ENCODE results near the gene CRYAB.
A peak's percentile ranks its signal among the peaks of the same experiment; 100 is the strongest.

CRYAB gene

DNA sequence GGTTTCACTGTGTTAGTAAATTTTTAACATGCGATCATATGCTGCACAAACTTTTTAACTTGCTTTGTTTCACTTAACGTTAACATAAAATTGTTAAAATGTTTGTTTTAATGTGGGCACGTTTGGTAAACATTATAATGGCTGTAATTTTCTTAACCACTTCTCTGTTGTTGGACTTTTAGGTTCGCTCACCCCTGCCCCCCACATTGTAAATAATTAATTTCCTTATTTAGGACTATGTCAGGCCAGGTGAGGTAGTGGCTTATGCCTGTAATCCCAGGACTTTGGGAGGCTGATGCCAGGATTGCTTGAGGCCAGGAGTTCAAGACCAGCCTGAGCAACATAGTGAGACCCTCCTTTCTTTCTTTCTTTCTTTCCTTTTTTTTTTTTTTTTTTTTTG, 18.9 kb upstream of the CRYAB start:
- Histone ChIP-seq H3K4me3 (ENCODE audit: low read length) (no peak overlapping the region), H3K27ac (ENCODE audit: low read length) (no peak overlapping the region), H3K9me3 (ENCODE audit: control insufficient read depth, low read depth, low read length) (no peaks in the 10 kb centered on the region), H3K27me3 (ENCODE audit: control insufficient read depth, insufficient read depth, low read length) (no peaks in the 10 kb centered on the region), H3K4me1 (ENCODE audit: control insufficient read depth, low read depth, low read length) (peaks cover 7% of the 10 kb centered on the region), H3K36me3 (ENCODE audit: control insufficient read depth, low read depth, low read length) (no peaks in the 10 kb centered on the region), H3K9ac (ENCODE audit: low read length) (no peak overlapping the region)

DNA sequence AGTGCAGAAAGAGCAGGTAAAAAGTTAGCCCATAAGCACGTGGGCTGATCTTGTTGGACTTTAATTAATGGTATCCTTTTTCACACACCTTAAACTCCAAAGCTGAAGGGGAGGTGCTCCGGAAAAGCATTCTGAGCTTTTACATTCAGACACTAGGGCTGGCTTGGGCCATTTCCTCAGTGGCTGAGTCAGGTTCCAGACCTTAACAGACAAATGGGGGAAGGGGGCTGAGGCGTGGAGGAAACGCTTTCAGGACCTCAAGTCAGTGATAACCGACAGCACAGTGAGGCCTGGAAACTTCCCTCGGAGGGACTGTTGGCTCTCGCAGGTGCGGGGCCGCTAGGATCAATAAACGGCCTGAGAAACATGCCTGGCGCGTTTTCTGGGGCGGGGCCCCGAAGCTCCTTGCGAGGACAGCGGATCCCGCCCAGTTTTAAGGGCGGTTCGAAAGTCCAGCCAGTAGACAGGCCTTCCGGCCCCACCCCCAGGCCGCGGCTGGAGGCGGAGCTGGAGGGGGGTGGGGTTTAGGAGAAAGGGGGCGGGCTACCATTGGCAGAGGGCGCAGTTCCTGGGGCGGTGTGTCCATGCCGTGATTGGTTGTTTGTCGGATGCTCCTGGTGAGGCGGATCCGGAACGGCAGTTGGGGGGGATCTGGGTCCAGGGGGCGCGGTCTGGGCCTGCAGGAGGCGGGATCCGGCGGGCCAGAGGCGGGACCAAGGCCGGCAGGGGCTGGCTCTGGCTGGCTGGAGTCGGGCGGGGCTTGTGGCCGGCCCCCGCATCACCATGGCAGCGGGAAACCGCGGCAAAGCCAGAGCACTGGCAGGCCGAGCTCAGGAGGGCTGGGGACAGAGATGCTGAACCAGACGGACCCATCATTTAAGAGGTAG, 15.2 kb upstream of the CRYAB start:
- Histone ChIP-seq H3K4me3 (ENCODE audit: low read length) (peak overlapping the region; percentile 67), H3K4me1 (ENCODE audit: control insufficient read depth, low read depth, low read length) (peaks cover 7% of the 10 kb centered on the region), H3K9ac (ENCODE audit: low read length) (peak overlapping the region; percentile 70), H3K27ac (ENCODE audit: low read length) (peak overlapping the region; percentile 51), H3K36me3 (ENCODE audit: control insufficient read depth, low read depth, low read length) (no peaks in the 10 kb centered on the region), H3K9me3 (ENCODE audit: control insufficient read depth, low read depth, low read length) (no peaks in the 10 kb centered on the region), H3K27me3 (ENCODE audit: control insufficient read depth, insufficient read depth, low read length) (no peaks in the 10 kb centered on the region)

DNA sequence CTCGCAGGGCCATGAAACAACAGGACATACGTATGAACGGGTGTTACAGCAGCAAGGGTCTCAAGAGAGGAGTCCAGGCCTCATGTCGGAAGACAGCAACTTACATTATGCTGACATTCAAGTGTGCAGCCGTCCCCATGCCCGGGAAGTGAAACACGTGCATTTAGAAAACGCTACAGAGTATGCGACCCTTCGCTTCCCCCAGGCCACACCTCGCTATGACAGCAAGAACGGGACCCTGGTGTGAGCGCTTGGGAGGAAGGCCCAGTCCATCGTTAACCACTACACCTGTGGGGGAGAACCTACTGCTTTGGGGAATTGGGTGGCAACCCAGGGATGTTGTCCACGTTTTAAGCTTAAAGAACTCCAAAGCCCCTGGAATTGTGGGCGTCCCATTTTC, 14.4 kb upstream of the CRYAB start:
- Histone ChIP-seq H3K4me3 (ENCODE audit: low read length) (peak overlapping the region; percentile 67), H3K9ac (ENCODE audit: low read length) (peak overlapping the region; percentile 70), H3K36me3 (ENCODE audit: control insufficient read depth, low read depth, low read length) (no peaks in the 10 kb centered on the region), H3K27ac (ENCODE audit: low read length) (no peak overlapping the region), H3K4me1 (ENCODE audit: control insufficient read depth, low read depth, low read length) (peaks cover 7% of the 10 kb centered on the region), H3K9me3 (ENCODE audit: control insufficient read depth, low read depth, low read length) (no peaks in the 10 kb centered on the region), H3K27me3 (ENCODE audit: control insufficient read depth, insufficient read depth, low read length) (no peaks in the 10 kb centered on the region)

DNA sequence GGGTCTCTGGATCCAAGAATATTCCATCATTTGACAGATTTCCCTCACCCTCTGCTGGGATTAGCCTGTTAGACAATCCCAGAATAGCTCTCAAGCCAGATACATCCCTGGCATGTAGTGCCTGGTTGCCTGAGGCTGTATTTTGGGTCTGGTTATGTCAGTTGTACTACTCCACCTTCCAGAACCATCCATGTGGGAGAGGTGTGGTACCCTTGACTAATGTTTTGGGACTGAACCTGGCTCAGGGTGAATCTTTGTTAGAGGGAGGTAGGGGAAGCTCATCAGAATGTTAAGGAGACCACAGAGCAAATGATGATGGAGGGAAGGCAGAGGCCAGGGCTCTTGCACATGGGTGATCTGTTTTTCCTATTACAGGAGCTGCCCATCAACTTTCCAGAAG, 12.4 kb upstream of the CRYAB start:
- Histone ChIP-seq H3K9ac (ENCODE audit: low read length) (no peak overlapping the region), H3K36me3 (ENCODE audit: control insufficient read depth, low read depth, low read length) (no peaks in the 10 kb centered on the region), H3K4me3 (ENCODE audit: low read length) (no peak overlapping the region), H3K27me3 (ENCODE audit: control insufficient read depth, insufficient read depth, low read length) (no peaks in the 10 kb centered on the region), H3K4me1 (ENCODE audit: control insufficient read depth, low read depth, low read length) (peaks cover 7% of the 10 kb centered on the region), H3K27ac (ENCODE audit: low read length) (no peak overlapping the region), H3K9me3 (ENCODE audit: control insufficient read depth, low read depth, low read length) (no peaks in the 10 kb centered on the region)

DNA sequence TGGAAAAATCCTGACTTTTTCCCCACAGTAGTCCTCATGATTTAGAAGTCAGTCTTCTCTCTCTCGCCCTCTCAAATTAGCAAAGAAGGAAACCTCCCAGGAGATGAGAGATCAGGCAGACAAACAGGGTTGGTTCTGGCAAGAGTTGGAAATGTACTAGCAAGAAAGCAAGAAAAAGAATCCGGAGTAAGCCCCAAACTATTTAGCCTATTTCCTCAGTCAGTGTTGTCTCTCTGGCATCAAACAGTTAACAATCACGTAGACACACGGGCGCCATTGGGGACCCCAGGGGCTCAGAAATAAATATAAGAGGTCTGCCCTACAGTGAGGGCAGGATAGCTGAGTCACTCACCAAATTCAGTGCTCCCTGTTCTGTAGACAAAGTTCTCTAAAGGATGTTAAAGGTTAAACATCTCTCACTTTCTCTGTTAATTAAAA, 11.8 kb upstream of the CRYAB start:
- no peaks in the 10 kb centered on the region for H3K9me3 ChIP-seq (ENCODE audit: control insufficient read depth, low read depth, low read length)
- H3K36me3 ChIP-seq (ENCODE audit: control insufficient read depth, low read depth, low read length): no peaks in the 10 kb centered on the region
- peaks cover 12% of the 10 kb centered on the region for H3K4me1 ChIP-seq (ENCODE audit: control insufficient read depth, low read depth, low read length)
- no peak overlapping the region for H3K9ac ChIP-seq (ENCODE audit: low read length)
- no peak overlapping the region for H3K27ac ChIP-seq (ENCODE audit: low read length)
- no peaks in the 10 kb centered on the region for H3K27me3 ChIP-seq (ENCODE audit: control insufficient read depth, insufficient read depth, low read length)
- no peak overlapping the region for H3K4me3 ChIP-seq (ENCODE audit: low read length)

DNA sequence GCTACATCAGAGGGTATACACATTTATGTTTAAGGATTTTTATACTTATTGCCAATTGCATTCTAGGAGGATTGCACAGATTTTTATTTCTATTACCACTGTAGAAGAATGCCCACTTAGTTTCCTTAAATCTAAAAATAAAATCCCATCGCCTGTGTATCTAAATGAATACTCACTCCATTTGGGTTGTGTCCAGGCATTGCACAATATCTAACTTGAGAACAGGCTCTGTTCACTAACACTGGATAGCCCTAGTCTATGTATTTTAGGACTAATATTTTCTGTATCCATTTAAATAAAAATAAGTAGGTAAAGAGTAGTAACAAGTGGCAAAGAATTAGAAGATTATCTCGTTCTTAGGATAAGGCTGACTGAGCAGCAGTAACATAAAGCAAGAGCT, 11.2 kb upstream of the CRYAB start:
- no peak overlapping the region for H3K9ac ChIP-seq (ENCODE audit: low read length)
- no peaks in the 10 kb centered on the region for H3K9me3 ChIP-seq (ENCODE audit: control insufficient read depth, low read depth, low read length)
- peaks cover 18% of the 10 kb centered on the region for H3K4me1 ChIP-seq (ENCODE audit: control insufficient read depth, low read depth, low read length)
- H3K27me3 ChIP-seq (ENCODE audit: control insufficient read depth, insufficient read depth, low read length): no peaks in the 10 kb centered on the region
- no peak overlapping the region for H3K4me3 ChIP-seq (ENCODE audit: low read length)
- no peak overlapping the region for H3K27ac ChIP-seq (ENCODE audit: low read length)
- H3K36me3 ChIP-seq (ENCODE audit: control insufficient read depth, low read depth, low read length): no peaks in the 10 kb centered on the region

DNA sequence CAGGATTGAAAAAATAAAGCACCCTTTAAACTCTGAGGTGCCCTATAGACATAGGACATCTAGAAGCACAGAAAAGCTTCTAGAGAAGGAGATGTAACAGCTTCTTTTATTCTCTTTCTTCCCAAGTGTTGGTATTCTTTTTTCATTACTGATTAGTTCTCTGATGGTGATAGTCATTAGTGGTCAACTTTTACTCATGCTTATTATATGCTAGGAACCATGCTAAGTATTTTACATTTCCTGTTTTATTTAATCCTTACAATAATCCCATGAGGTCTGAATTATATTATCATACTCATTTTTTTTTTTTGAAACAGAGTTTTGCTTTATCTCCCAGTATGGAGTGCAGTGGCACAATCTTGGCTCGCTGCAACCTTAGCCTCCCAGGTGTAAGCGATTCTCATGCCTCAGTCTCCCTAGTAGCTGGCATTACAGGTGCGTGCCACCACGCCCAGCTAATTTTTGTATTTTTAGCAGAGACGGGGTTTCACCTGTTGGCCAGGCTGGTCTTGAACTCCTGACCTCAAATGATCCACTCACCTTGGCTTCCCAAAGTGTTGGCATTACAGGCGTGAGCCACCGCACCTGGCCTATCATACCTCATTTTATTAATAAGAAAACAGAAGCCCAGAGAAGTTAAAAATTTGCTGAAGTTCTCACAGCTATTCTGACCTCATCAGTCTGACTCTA, 10.1 kb upstream of the CRYAB start:
- H3K4me1 ChIP-seq (ENCODE audit: control insufficient read depth, low read depth, low read length): peaks cover 18% of the 10 kb centered on the region
- no peak overlapping the region for H3K4me3 ChIP-seq (ENCODE audit: low read length)
- H3K9me3 ChIP-seq (ENCODE audit: control insufficient read depth, low read depth, low read length): no peaks in the 10 kb centered on the region
- H3K27ac ChIP-seq (ENCODE audit: low read length): no peak overlapping the region
- no peak overlapping the region for H3K9ac ChIP-seq (ENCODE audit: low read length)
- no peaks in the 10 kb centered on the region for H3K36me3 ChIP-seq (ENCODE audit: control insufficient read depth, low read depth, low read length)
- H3K27me3 ChIP-seq (ENCODE audit: control insufficient read depth, insufficient read depth, low read length): no peaks in the 10 kb centered on the region

DNA sequence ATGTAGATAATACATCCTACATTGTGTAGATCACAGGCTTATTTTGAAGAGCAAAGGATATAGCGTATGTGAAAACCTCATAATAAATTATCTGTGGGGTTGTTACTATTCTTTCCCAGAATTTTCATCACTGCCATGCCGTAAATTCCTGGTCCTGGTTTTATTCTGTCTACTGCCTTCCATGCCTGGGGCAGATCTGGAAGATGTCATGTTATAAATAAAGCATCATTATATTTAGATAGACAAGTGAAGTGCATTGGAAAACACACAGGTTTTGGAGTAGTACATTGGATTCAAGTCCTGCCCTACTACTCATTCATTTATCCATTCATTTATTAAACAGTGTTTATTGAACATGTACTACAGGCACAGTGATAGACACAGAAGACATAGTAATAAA, 9.3 kb upstream of the CRYAB start:
- Histone ChIP-seq H3K9me3 (ENCODE audit: control insufficient read depth, low read depth, low read length) (no peaks in the 10 kb centered on the region), H3K4me1 (ENCODE audit: control insufficient read depth, low read depth, low read length) (peaks cover 10% of the 10 kb centered on the region), H3K4me3 (ENCODE audit: low read length) (no peak overlapping the region), H3K27me3 (ENCODE audit: control insufficient read depth, insufficient read depth, low read length) (no peaks in the 10 kb centered on the region), H3K9ac (ENCODE audit: low read length) (no peak overlapping the region), H3K36me3 (ENCODE audit: control insufficient read depth, low read depth, low read length) (no peaks in the 10 kb centered on the region), H3K27ac (ENCODE audit: low read length) (no peak overlapping the region)

DNA sequence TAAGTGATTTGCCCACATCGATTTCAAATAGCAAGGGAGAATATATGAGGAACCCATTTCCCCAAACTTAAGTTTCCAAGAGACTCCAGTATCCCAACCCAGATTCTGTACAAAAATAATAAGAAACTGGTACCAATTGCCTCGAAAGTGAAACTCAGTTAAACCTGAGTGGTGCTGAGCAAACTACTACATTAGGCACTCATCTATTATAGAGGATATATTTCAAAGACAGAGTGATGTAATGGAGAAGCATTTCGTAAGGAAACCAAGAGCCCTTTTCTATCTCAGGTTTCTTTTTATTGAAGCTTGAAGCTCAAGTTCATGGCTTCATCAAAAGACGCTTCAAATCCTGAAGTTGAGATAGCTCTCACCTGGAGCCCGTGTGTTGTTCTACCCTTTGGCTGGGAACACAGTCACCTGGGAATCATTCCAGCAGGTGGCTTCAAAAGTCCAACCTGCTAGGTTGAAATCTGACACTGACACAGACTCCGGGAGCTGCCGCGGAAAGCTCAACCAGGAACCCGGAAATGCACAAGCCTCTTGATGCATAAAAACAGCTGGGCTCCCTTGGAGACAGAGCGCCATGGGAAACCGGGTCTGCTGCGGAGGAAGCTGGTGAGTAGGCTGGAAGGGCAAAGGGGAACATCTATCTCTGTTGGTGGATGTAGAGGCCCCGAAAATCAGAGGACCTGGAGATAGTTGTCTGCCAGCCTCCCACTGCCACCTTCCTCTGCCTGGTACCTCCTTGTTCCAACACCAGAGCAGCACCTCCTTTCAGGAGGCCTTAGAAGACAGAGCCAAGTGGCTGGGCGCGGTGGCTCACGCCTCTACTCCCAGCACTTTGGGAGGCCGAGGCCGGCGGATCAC, 7.1 kb upstream of the CRYAB start, which contains the start of gene C11orf52:
Gene C11orf52, plus strand, starts transcription at position 524 of the 867 bp plus-strand sequence. Its CDS starts 60 bp downstream, at position 584.
- H3K4me1 ChIP-seq (ENCODE audit: control insufficient read depth, low read depth, low read length): peaks cover 10% of the 10 kb centered on the region
- no peak within 1 kb of the TSS for H3K27ac ChIP-seq (ENCODE audit: low read length)
- H3K4me3 ChIP-seq (ENCODE audit: low read length): peak within 1 kb of the TSS; percentile 16
- no peaks in the 10 kb centered on the region for H3K27me3 ChIP-seq (ENCODE audit: control insufficient read depth, insufficient read depth, low read length)
- no peaks in the 10 kb centered on the region for H3K9me3 ChIP-seq (ENCODE audit: control insufficient read depth, low read depth, low read length)
- H3K9ac ChIP-seq (ENCODE audit: low read length): no peak within 1 kb of the TSS
- no peaks in the 10 kb centered on the region for H3K36me3 ChIP-seq (ENCODE audit: control insufficient read depth, low read depth, low read length)

DNA sequence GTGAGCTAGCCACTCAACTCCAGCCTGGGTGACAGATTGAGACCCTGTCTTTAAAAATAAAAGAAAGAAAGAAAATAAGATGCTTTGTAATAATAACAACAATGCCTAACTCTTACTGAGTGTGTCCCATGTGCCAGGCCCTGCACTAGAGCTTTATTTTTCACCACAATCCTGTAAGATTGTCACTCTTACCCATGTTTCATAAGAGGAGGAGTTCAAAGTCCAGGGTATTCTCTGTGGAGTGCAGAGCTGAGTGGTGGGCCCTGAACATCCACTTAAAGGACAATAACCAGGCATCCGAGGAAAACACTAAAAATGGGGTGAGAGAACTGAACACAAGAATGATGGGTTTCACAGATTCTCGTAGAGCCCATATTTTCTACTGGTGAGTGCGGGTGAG, 6.2 kb upstream of the CRYAB start:
- no peaks in the 10 kb centered on the region for H3K36me3 ChIP-seq (ENCODE audit: control insufficient read depth, low read depth, low read length)
- no peak overlapping the region for H3K27ac ChIP-seq (ENCODE audit: low read length)
- H3K9me3 ChIP-seq (ENCODE audit: control insufficient read depth, low read depth, low read length): no peaks in the 10 kb centered on the region
- H3K27me3 ChIP-seq (ENCODE audit: control insufficient read depth, insufficient read depth, low read length): no peaks in the 10 kb centered on the region
- H3K9ac ChIP-seq (ENCODE audit: low read length): no peak overlapping the region
- no peak overlapping the region for H3K4me3 ChIP-seq (ENCODE audit: low read length)
- H3K4me1 ChIP-seq (ENCODE audit: control insufficient read depth, low read depth, low read length): peaks cover 10% of the 10 kb centered on the region

DNA sequence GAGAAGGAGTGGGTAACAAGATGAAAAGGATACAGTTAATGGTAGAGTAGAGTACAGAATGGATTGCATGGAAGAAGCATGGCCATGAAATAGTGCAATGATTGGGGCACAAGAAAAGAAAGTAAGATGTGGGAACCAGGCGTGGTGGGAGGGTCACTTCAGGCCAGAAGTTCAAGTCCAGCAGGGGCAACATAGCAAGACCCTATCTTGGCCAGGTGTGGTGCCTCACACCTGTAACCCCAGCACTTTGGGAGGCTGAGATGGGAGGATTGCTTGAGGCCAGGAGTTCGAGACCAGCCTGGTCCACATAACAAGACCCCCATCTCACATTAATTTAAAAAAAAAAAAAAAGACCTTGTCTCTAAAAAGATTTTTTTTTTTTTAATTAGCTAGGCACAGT, 5.7 kb upstream of the CRYAB start:
- Histone ChIP-seq H3K36me3 (ENCODE audit: control insufficient read depth, low read depth, low read length) (no peaks in the 10 kb centered on the region), H3K9ac (ENCODE audit: low read length) (no peak overlapping the region), H3K4me1 (ENCODE audit: control insufficient read depth, low read depth, low read length) (peaks cover 11% of the 10 kb centered on the region)

More for the DNA sequence above, 5.7 kb upstream of the CRYAB start:
- Histone ChIP-seq H3K27me3 (ENCODE audit: control insufficient read depth, insufficient read depth, low read length) (no peaks in the 10 kb centered on the region), H3K9me3 (ENCODE audit: control insufficient read depth, low read depth, low read length) (no peaks in the 10 kb centered on the region), H3K27ac (ENCODE audit: low read length) (no peak overlapping the region), H3K4me3 (ENCODE audit: low read length) (no peak overlapping the region)

Measured in iPS-18a (cell line).